GM19452 (cell line): ENCODE measurements around the gene ACKR4.
A peak's percentile ranks its signal among the peaks of the same experiment; 100 is the strongest.
"Not testable (repeated sequence)": the region's sequence is repeated elsewhere in the genome, so short reads cannot be mapped to it uniquely, and the experiment has no call there.

Experiments
- ATAC-seq: cut with Tn5 transposase; IDR thresholded peaks from one replicate; pipeline ENCODE4 v1.9.1; 2021; ENCODE audit not compliant: unreplicated experiment

The ACKR4 gene

DNA sequence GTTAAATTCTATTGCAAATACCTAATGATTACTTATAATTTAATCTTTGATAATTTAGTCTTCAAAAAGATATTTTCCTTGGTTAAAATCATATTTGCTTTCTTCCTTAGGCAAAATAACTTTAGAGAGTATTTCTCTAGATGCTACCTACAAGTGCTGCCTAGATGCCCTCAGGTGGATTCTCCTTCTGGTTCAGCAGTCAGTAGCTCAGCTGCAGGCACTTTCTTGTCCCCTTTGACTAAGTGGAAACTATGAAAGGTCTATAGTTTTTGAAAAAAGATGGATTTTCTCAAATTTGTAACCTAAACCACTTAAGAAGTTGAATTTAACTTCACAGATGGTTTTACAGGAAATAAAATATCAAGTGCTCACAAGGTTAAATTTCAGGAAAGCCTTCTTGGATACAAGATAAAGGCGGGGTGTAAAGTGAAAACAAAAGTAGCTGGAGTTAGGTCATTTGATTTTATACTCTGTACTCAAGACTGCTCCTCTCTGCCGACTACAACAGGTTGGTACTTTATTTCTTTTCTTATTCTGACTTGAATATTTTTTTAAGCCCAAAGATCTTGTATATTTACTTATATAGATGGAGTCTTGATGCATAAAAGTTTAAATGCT lies at the start of gene ACKR4:
ACKR4 (plus strand) TSS at position 455 of the 618 bp plus-strand sequence. CDS start 3,128 bp downstream, outside the sequence.
- no peak for ATAC-seq

DNA sequence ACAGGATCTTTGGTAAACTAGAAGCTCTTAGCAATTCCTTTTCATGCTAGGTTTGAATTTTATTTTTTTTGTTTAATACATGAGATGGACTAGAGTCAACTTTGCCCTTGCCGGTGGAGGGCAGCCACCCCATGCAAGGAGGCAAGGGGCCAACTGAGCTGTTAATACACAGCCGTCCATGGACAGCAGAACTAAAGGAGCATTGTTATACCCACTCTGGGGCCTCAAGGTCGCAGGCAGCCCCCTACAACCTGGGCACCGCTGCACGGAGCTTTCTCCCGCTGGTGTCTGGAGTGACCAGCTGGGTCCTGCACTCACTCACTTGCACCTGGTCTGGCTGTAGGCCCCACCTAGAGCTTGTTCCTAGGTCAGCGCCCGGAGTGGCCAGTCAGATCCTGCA lies 47.9 kb upstream of the ACKR4 start:
- ATAC-seq: no peak

DNA sequence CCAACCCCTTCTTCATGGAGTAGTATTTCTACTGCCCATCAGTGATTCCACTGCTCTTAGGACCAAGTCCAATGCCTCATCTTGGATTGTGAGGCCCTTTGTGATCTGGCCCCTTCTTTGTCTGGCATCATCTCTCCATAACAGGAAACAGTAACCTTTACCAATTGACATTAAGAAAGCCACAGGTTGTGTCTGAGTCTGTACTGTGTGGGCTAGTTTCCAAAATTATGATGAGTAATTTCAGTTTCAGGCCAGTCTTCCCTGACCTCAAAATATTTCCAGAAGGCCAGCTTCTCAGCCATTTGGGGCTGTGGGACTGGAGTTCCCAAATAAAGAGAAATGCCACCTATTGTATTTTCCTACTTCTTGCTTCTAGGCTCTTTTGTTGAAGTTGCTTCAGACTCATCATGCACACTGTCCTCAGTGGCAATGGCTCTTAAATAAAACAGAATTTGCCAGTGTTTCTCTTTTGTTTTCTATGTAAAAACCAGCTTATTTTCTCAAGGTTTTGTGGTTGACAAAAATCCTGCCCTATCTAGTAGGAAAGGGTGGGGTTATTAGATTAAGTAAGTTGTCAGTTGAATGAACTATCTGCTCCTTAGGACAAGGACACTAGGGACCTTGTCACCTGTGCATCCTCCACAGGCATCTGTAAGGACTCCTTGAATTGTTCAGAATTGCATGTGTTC lies 47.0 kb upstream of the ACKR4 start:
- ATAC-seq: peak; percentile 77

DNA sequence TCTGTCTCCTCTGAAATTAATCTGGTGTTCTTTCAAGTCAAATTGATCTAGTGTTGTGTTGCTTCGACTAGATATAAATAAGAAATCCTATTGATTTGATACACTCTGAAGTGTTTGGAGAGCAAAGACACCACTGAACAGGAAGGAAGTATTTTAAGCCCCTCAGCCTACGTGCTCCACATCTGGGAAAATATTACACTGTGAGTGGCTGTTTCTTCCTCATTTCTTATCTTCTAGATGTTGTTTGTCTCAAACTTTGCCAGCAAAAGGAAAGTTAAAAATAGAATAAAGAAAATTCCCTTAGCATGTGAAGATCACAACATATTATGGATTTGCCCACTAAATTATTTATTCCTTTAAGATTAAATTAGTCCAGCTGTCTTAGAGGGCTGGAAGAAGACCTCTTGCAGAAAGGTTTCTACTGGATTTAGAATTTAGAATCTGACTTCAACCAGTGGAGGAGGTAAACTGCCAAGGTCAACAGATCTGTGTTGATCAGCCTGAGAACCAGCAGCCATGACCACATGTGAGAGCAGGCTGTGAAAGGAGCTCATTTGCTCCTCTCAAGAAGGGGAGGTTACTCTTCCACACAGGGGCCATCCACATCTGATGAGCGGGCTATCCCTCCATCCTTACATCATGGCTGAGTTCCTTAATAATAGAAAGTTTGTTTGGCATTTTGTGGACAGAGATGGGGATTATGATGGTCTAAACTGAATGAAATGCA lies 46.3 kb upstream of the ACKR4 start:
- ATAC-seq: no peak

DNA sequence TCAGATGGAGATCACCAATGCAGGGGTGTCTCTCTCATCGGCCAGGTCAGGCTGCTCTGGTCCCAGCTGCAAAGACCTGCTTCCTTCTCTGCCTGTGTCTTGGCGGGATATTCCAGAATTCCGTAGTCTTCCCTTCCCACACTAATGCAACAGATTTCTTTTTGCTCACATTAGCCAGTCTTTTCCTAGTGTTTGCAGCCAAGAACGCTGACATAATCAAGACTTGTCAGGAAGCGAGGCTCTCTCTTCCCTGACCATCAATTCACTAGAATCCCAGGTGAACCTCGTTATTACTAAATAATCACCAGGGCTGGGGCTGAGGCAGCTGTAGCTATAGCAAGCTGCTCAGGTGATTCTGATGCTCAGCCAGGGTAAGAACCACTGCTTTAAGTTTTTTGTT lies 43.2 kb upstream of the ACKR4 start:
- no peak for ATAC-seq

DNA sequence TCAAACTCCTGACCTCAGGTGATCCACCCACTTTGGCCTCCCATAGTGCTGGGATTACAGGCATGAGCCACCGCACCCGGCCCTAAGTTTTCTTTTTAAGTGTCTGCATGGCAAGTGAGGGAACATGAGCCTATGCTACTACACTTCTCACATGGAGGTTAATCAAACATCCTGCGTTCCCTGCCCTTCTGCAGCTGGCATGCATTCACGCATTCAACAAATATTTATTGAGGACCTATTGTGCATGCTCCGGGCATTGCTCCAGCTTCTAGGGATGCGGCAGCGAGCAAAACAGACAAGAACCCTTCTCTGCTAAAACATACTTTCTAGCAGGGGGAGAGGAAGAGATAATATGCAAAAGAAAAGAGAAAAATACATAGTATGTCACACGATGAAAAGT lies 42.6 kb upstream of the ACKR4 start:
- ATAC-seq: no peak

DNA sequence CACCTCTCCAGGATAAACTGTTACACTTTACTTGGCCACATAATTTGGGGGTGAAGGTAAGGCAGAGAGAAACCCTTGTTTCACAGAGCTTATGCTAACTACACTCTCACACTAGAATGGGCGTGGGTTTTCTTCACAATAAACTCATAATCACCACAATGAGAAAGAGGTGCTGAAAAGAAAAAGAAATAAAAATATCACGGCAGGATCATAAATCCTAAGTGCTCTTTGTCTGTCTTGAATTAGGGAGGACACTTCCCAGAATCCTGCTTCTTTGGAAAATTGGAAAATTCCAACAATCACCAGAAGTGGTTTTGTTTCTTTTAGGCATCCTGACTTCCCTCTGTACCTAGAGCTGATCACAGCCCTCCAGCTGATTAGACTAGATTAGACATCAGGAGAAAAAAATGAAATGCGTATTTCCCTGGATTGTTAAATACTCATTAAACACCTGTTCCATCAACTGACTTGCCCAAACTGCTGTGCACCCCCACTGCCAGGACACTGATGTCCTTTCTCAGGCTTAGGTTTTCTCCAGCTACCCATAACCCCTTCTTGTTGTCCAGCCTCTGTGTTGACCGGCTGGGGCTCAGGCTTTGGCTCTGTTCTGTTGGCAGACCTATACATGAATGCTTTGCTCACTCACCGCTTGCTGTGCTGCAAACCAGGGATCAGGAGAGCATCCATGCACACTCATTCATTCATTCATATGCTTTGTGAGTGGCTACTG lies 41.6 kb upstream of the ACKR4 start:
- no peak for ATAC-seq

DNA sequence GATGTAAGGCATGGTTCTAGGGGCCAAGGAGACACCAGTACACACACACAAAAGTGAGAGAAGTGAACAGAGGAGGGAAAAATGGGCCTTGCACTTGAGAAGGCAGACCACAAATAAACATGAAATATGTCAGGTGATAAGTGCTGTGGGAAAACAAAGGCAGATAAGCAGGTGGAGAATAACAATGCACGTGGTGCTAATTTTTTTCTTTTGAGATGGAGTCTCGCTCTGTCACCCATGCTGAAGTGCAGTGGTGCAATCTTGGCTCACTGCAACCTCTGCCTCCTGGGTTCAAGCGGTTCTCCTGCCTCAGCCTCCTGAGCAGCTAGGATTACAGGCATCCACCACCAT lies 41.1 kb upstream of the ACKR4 start:
- not testable (repeated sequence) for ATAC-seq

DNA sequence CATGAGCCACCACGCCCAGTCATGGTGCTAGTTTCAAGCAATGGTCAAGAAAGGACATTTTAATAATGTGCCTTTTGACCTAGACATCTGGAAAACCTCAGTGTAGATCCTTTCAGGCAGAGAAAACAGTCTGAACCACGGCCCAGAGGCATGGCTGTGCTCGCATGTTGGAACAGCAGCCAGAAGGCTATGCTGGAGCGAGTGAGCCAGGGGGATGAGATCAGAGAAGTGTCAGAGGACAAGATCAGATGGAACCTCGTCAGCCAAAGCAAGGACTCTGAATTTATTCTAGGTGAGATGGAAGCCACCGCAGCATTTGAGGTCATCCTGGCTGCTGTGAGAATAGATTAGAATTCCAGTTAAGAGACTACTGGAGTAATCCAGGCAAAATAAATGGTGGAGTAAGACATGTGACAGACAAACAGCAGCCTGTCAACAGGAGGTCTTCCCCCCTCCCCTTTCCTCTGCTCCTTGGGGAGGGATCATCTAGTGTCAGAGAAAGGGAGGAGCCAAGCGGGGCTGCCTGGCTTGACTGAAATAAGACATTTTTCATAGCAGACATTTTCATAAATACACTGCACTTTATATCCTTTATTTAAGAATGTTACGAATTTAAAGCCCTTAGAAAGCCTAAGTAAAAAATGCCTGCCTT lies 40.4 kb upstream of the ACKR4 start:
- ATAC-seq: no peak

DNA sequence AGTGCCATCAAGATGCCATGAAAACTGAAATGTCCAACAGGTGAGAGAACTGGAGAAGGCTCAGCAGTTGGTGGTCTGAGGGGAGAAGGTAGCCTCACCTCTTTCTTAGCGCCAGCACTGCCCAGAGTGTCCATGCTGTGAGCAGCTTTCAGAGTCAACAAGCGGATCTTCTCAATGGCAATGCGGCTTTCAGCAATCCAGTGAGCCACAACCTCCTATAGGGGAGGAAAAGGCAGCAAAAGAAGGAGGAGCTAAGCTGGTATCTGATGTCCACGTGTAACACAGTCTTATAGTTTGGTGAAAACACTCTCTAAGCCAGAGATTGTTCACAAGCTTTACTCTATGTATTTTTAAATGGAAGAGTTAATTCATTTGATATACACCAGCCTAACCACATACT lies 36.1 kb upstream of the ACKR4 start:
- no peak for ATAC-seq

DNA sequence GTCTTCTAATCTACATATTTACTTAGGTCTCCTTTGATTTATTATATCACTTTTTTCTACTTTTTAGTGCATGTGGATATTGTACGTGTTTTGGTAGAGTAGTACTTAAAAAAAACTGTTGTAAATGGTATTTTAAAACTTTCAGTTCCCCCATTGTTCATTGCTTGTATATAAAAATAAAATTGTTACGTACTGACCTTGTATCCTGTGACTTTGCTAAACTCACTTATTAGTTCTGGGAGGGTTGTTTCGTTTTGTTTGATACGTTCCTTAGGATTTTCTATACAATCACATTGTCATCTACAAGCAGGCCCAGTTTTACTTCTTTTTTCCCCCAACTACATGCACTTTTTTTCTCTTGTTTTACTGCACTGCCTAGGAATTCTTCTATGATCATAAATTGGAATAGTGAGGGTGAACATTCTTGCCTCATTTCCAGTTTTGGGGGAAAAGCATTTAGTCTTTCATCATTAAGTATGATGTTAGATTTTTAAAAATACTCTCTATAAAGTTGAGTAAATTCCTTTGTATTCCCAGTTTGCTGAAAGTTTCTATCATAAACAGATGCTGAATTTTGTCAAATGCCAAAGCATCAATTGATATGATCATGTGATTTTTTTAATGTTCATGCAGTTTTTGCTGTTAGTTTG lies 33.5 kb upstream of the ACKR4 start:
- no peak for ATAC-seq

DNA sequence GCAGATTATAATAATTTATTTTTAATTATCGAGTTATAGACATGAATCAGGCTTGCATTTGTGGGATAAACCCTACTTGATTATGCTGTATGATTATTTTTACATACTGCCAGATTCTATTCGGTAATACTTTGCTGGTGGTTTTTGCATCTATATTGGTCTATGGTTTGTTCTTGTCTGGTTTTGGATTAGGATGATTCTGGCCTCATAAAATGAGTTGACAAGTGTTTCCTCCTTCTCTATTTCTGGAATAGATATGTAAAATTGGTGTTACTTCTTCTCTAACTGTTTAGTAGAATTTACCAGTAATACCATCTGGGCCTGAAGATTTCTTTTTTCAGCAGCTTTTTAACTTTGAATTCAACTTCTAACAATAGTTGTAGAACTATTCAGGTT lies 33.0 kb upstream of the ACKR4 start:
- ATAC-seq: no peak

DNA sequence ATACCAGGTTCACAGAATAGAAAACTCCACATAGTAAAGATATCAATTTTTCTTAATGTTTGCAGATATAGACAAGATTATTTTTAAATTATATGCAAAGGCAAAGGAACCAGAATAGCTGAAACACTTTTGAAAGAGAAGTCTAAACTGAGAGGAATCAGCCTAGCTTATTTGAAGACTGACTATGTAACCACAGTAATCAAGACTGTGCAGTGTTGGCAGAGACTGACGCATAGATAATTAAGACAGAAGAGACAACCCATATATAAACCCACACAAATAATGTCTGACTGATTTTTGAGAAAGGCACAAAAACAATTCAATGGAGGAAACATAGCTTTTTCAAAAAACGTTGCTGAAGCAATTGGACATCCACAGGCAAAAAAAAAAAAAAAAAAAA lies 28.6 kb upstream of the ACKR4 start:
- ATAC-seq: no peak

DNA sequence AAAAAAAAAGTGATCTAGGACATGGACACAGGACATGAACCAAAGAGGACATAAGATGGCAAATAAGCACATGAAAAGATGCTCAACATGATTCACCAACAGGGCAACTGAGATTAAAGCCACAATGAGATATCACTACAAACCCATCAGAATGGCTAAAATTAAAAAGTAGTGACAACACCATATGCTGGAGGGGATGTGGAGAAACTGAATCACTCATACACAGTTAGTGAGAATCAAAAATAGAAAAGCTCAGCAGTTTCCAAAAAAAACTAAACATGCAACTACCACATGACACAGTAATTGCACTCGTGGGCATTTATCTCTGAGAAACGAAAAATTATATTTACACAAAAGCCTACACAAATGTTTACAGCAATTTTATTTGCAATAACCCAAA lies 27.9 kb upstream of the ACKR4 start:
- no peak for ATAC-seq

DNA sequence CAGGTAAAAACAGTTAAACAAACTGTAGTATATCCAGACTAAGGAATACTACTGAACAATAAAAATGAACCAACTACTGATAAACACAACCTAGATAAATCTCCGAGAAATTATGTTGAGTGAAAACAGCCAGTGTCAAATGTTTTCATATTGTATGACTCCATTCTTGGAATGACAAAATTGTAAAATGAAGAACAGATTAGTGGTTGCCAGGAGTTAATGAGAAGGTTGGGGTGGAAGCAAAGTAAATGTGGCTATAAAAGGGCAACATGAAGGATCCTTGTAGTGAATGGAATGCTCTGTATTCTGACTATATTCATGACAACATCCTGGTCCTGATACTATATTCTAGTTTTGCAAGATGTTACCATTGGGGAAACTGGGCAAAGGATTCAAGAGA lies 27.5 kb upstream of the ACKR4 start:
- no peak for ATAC-seq

DNA sequence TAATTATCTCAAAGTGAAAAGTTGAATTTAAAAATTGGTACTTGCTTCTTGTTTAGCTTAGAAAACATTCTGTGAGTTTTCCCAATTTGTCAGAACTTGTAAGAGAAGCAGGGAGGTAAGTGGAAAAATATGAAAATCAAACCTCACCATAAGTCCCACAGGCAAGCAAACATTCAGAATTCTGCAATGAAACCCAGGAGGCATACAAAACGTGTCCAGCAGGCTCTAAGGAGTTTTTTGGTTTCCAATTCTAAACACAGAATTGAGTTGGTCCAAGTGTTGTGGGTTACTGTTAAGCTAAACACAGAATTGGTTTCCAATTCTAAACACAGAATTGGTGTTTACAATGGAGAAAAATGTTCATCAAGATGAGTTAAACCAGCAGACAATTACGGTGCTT lies 27.1 kb upstream of the ACKR4 start:
- no peak for ATAC-seq

DNA sequence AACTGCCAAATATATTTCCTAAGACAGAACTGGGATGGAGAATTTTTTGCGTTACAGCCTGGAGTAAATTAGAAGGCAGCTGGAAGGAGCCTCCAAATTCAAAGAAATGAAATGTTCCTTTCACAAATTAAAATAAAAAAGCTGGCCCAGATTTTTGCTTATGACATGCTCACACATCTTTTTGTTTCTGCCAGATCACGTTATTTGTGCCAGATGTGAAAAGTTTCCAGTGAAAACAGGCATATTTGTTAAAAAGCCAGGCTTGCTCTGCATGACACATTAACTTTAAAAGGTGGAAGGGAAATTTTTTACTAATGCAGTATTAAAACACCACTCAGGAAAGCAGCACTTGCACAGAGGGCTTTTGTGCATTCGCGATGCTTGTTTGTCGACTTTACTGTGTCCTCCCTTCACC lies 23.3 kb upstream of the ACKR4 start:
- no peak for ATAC-seq

DNA sequence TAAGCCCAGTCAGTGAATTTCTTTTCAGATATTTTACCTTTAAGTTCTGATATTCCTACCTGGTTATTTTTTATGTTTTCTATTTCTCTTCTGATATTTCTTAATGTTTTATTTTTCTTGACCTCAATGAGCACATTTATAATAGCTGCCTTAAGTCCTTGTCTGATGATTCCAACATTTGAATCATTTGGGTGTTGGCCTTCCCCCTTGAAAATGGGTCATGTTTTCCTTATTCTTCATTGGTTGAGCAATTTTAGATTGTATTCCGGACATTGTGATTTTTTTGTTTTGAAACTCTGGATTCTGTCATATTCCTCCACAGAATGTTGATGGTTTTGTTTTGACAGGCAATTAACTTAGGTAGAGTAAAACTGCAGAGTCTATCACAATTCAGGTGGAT lies 9.7 kb upstream of the ACKR4 start:
- ATAC-seq: no peak

DNA sequence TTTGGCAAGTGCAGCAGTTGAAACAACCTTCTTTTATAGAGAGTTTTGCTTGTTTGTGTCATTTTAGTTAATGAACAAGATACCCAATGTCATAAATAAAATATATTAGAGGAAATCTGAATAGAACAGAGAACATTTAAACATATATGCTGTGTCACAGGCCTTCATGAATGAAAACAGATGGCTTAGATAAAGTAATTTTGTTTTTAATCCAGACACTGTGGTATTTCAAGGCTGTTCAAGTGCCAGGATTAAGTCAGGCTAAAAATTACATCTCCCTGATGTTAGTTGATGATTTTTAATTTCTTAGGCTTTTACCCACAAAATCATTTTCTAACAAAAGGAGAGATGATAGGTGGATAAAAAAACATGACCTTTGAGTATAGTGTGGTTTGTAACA lies 4.9 kb upstream of the ACKR4 start:
- ATAC-seq: no peak

DNA sequence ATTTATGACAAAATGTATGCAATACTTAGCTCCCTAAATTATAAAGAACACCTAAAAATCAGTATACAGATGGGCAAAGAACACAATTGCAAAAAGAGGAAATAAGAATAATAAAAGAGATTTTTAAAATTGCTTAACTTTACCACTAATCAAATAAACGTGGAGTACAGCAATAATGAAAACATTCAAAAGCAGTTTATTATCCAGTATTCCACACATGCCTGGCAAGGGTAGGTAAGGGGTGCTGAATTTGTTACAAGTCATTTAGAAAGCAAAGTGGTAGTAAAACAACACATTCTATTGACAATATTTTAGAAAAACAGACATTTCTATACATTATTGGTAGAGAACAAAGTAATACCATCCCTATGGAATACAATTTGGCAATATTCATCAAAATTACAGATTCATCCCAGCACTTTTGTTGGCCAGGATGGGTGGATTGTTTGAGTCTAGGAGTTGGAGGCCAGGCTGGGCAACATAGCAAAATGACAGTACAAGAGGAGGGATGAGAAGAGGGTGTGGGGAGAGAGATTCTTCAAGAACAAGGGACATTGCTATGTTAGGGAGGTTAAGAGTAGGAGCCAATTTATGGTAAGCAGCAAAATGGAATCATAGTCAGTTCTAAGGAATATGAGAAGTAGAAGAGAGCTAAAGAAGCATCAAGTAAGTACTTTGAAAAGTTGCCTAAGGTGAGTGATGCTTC lies 3.7 kb upstream of the ACKR4 start:
- ATAC-seq: no peak
